ENCODE data around the gene LRRC10B.

The LRRC10B gene

DNA sequence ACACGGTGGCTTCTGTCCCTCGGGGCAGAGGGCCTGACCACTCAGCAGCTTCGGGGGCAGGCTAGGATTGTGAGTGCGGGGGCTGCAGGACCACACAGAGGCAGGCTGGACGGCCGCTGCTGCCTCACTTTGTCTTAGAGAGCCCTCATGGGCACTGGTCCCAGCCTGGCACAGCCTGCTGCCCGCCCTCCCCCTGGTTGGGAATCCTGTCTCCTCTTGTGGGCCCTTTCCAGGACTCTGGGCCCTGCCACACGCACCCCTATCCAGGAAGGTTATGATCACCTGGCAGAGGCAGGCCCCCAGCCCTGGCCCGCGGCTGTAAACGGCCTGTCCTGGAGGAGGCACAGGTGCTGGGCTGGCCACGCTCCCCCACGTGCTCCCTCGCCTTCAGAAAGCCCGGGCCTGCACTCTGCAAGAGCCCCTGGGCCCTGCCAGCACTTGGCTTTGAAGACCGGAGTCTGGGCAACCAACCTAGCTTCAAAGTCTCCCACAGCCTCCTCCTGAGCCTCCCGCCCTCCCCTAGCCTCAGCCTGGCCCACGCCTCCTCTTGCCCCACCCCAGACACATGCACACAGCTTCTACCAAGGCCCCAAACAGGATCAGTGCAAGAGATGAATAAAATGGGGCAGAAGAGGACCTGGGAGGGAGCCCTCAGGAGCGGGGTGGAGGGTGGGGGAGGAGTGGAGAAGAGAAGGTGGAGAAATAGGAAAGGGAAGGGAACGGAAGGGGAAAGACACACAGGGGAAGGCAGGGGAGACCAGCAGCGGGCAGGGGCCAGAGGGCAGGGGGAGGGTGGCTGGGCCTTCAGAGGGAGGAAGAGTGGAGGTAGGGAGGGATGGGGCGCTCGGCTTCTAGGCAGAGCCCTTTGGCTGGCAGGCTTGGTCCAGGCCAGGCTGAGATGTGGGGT lies 41.4 kb downstream of the LRRC10B start:
- no peak for DNase-seq

DNA sequence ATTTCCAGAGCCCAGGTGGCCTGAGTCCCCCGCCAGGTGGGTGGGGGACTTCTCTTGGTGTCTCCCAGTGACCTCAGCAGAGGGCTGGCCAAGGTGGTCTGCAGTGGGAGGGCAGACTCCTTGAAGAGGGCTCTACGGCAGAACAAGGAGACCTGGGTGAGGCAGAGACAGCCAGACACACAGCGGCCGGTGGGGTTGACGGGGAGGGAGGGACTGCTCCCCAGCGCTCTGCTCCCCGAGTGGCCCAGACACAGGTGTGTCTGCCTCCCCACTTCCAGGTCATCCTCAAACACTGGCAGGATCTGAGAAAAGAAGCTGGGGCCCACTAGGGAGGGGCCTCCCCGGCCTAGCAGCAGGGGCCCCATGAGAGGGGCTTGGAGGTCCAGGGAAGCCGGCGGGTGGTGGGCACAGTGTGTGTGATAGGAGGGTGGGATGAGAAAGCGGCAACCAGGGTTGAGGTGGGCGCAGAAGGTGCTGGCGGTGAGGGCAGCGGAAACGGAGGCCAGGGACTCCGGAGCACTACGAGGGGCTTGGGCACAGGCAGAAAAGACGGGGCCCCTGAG lies 42.2 kb downstream of the LRRC10B start:
- no peak for DNase-seq

DNA sequence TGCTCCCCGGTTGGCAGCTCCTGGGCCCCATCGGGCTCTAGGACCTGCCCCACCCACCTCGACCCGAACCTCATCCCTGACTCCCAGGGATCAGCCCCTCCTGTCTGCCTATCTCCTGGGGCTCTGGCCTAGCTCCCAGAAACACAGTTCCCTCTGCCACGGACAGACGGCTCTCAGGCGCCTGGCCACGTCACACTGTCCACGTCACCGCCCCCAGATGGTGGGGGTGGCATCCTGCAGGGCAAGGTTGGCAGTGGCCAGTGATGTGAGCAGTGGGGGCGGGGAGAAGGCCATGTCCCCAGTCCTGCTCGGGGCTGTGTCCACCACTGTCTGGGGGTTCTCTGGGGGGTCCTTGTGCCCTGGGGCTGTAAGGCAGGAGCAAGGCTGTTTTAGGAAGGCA lies 43.1 kb downstream of the LRRC10B start:
- no peak for DNase-seq

DNA sequence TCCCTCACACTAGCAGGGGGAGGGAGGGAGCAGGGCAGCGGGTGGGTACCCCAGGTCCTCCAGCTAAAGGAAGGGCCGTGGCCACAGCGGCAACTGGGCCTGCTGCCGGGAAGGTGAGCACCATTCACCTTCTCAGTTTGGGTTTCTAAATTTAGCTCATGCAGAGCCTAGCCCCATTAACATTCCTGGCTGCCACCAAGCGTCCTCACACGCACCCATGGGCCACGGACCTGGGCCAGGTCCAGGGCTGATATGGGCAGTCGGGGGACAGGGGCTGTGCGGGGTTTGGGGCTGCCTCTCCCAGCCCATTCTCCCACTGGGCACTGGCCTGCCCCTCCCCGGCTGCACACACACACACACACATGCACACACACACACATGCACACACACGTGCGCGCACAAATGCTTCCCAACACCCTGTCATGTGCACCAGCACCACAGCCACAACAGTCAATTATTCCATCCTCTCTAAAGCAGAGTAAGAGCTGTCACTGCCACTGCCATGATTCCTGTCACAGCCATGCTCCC lies 43.6 kb downstream of the LRRC10B start:
- DNase-seq, result no peak

DNA sequence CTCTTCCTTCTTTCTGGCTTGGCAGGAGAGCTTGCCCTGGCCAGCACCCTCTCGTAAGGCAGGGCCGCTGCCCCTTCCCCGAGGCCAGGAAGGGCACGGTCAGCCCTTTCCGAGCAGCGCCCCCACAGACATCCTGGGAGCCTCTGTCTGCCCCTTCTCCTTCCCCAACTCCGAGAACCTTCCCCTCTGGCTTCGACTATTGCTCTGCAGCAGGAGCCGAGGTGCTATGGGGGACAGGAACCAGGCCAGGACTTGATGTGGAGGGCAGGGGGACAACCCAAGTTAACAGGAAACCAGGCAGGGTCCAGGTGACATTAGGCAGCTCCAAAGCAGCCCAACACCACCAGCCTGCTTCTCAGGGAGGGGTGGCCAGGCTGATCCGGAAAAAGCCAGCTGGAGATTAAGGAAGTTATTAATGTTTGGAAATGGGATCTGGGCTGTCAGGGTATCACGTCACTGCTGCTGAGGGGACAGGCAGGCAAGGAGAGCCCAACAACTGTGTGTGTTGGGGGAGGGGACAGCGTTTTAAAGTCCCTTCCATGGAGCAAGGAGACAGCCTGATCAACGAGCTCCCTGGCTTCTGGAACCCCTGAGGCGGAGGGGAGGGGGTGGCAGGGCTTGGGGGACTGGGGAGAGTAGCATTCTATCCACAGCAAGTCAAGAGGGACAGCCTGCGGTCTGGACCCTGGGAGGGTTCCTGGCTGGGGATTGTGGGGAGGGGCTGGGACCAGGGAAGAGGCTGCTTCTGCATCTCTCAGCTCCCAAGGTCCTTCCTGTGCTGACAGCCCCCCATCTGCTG lies 45.0 kb downstream of the LRRC10B start:
- DNase-seq, result no peak

DNA sequence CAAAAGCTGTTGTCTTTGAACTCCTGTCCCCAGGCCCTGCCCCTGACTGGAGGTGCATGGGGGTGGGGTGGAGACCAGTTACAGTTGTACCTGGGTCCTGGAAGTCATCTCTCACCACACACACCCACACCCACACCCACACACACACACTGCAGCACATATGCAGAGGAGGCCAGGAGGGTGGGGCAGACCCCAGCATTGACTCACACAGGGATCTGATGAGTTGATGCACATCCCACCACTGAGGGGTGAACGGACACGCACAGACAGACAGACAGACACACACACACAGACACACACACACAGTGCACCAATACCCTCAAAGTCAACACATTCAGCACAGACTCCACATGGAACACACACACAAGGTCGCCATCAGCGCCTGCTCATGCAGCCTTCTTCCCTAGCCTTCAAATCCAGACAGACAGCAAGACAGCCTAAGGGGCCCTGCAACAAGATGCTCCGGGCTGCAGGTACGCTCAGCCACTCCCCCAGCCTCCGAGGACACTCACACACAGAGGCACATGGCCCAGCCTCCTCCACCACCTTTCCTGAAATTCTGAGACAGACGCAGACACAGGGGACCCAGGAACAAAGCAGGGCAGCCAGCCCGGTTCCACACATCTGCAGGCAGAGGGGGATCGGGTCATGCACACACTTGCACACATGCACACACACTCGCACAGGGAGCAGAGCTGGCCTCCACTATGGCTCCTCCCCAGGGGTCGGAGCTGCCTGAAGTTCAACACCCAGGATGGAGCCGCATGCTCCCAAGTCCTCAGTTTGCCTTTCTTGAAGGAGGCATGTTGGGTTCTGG lies 45.8 kb downstream of the LRRC10B start:
- DNase-seq, result no peak

DNA sequence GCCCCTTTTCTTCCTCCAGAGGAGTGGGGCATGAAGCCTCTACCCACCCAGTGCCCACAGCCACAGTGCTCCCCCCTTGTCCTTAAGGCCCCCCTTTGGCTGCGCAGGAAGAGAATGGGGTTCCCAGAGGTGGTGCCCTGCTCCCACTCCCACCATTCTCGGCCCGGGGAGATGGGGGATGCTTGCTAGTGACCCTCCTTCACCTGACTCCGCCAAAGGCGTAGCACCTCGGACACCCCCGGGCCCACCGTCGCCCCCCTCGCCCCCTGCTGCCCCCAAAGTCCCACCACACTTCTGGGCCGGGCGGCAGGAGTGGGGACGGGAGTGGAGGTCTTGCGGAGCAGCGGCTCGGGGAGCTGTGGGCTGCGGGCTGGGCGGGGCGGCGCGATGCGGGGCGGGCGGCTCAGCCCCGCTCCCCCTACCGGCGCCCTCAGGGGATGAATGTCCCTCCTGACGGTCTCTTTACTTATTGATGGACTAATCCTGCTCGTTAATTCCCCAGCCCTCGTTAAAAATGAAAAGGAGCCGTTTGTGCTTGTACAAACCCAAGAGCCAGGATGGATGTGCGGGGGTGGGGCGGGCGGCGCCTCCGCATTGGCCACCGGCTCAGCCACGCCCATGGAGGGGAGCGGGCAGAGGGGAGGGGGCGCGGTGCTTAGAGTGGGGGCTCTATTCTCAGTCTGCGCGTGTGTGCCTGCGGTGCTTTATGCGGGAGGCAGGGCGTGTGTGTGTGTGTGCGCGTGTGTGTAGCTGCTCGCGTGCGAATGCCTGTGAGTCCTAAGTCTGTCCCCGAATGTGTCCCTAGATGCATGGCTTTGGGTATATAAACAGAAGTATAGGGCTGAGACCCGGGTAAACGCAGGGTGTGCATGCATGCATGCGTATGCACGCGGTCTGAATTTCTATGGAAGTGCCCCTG lies 46.8 kb downstream of the LRRC10B start:
- no peak for DNase-seq

DNA sequence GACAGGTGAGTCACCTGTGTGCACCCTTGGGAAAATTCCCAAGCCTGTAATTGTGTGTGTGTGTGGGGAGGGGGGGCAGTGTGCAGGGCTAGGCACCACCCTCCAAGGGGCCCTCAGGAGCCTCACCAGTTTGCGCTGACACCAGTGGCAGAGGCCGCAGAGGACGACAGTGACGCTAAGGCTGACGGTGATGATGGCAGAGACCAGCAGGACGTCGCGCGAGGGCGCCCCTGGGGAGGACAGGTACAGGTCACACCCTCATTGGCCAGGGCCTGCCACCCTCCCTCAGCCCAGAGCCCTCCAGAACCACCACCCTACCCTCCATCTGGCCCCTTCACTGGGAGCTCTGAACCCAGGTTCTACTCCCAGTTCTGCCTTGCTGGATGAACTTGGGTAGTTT lies 47.4 kb downstream of the LRRC10B start:
- no peak for DNase-seq

DNA sequence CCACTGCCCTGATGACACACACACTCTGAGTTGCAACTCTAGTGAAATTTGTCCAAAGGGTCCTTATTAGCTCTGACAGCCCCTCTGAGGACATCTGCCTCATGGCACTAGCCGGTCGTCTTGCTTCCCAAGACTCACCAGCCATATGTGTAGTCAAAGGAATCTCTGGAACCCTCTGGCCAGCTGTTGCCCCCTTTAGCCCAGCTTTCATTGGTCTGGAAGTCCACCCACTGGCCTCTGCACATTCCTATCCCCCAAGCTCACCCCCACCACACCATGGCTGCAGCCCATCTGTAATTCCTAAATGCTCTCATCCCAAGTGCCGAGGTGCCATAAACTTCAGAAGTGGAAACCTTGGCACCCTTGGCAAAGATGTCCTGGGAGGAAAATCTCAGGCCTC lies 48.1 kb downstream of the LRRC10B start:
- DNase-seq, result no peak
